ENCODE measurements around the gene NR4A3. TPM values are rescaled to one million over a fixed set of nuclear protein-coding genes. Genes with fewer than 3 reads are reported as not detected.

NR4A3 gene
- total RNA-seq, 4 donors from 2014 or later = 0.54 to 2.5 (median 1.0) TPM; not detected in 1

DNA sequence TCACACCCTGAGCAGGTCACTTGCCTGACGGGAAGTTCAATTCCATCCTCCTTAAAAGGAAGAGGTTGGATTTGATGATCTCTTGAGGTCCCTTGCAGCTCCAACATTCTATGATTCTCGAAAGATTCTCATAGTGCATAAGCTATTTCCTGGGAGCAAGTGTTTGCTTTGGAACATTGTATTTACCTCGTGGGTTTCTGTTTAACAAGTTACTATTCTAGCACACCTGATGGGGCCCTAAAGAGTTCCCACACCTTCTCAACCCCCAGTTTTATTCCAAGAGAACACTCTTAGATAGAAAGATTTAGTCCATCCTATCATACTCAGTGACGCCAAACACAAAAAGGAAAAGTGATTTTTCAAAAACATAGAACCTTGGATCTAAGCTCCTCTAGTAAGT lies 23.4 kb downstream of the NR4A3 start:
- TF ChIP-seq, protein P1, sequence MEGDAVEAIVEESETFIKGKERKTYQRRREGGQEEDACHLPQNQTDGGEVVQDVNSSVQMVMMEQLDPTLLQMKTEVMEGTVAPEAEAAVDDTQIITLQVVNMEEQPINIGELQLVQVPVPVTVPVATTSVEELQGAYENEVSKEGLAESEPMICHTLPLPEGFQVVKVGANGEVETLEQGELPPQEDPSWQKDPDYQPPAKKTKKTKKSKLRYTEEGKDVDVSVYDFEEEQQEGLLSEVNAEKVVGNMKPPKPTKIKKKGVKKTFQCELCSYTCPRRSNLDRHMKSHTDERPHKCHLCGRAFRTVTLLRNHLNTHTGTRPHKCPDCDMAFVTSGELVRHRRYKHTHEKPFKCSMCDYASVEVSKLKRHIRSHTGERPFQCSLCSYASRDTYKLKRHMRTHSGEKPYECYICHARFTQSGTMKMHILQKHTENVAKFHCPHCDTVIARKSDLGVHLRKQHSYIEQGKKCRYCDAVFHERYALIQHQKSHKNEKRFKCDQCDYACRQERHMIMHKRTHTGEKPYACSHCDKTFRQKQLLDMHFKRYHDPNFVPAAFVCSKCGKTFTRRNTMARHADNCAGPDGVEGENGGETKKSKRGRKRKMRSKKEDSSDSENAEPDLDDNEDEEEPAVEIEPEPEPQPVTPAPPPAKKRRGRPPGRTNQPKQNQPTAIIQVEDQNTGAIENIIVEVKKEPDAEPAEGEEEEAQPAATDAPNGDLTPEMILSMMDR (IDR thresholded peaks at IDR 0.05) = no peak
- no peak for TF ChIP-seq POLR2A (IDR thresholded peaks at IDR 0.05)
- Histone ChIP-seq H3K27ac (no peak overlapping the region), H3K27me3 (no peaks in the 10 kb centered on the region)

DNA sequence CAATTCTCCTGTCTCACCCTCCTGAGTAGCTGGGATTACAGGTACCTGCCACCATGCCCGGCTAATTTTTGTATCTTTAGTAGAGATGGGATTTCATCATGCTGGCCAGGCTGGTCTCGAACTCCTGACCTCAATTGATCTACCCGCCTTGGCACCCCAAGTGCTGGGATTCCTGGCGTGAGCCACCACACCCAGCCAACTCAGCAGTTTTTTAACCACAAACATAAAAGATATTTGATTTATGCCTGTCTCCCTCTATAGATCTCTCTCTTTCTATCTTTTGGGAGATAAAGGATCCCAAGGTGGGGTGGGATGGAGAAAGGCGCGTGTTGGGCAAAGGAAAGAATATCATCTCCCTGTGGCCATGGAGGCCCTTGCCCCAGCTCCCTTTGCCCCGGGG lies 26.8 kb downstream of the NR4A3 start:
- Histone ChIP-seq H3K4me1 (peaks cover 0 to 9% (median 0%) of the 10 kb centered on the region in 4 donors), H3K27me3 (no peaks in the 10 kb centered on the region), H3K27ac (no peak overlapping the region), H3K4me3 (no peak overlapping the region), H3K9me3 (no peaks in the 10 kb centered on the region), H3K36me3 (no peaks in the 10 kb centered on the region)
- no peak for DNase-seq
- TF ChIP-seq POLR2A (IDR thresholded peaks at IDR 0.05) = no peak
- TF ChIP-seq, protein P1 (IDR thresholded peaks at IDR 0.05) = no peak

More for the DNA sequence above, 23.4 kb downstream of the NR4A3 start:
- no peak for DNase-seq
- Histone ChIP-seq H3K36me3 (no peaks in the 10 kb centered on the region), H3K4me1 (no peaks in the 10 kb centered on the region), H3K9me3 (no peaks in the 10 kb centered on the region), H3K4me3 (no peak overlapping the region)

DNA sequence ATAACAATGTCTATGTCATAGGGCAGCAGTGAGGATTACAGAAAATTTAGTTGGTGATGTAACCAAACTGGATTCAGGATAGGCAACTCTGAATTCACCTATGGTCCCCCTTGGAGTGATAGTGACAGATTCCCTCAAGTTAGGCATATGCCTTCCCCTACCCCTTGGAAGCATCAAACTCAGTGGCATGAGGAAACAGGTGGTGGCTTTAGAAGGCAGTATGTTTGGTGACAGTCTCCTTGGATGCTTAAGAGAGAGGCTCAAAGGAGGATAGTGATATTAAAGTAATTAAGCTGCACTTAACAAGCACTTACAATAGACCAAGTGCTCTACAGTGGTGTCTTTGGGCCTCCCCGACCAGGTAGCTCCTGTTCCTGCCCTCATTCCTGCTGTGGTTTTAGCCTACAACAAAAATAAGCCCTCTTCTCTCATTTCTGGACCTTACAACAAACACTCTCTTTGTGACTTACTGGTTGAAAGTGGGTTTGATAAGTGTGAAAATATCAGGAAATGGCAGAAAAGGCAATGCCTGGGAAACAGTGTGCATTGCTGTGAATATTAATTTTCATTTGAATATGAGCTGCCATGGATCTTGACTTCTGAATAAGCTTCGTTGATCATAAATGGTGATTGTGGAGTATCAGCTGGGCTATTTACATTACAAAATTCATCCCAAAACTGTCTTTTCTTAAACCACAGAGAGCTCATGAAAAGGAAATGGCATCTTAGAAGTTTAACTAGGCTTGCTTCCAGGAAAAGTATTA lies 29.2 kb downstream of the NR4A3 start:
- H3K27ac ChIP-seq = no peak overlapping the region
- DNase-seq = no peak
- peaks cover 0 to 9% (median 0%) of the 10 kb centered on the region in 4 donors for H3K4me1 ChIP-seq
- H3K9me3 ChIP-seq = no peaks in the 10 kb centered on the region
- H3K27me3 ChIP-seq = no peaks in the 10 kb centered on the region
- TF ChIP-seq POLR2A (IDR thresholded peaks at IDR 0.05) = no peak
- TF ChIP-seq, protein P1 (IDR thresholded peaks at IDR 0.05) = no peak
- no peak overlapping the region for H3K4me3 ChIP-seq
- no peaks in the 10 kb centered on the region for H3K36me3 ChIP-seq

DNA sequence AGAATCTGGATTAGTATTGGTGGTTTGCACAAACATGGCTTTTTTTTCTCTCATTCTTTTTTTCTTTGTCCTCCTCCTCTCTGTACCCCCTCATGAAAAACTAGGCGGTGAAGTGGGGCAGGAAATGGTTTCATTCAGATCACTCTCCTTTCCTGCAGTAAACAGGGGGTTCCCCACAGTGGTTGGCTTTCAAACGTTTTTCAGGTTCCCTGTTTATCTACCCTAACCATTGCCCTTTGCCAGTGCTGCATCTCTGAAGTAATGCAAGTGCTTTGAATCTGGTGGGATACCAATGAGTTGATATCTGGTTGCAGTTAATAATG lies 29.8 kb downstream of the NR4A3 start:
- peak in 2 of 3 donors; percentile 61 to 66 for DNase-seq
- TF ChIP-seq, protein P1 (IDR thresholded peaks at IDR 0.05) = no peak
- no peak for TF ChIP-seq POLR2A (IDR thresholded peaks at IDR 0.05)
- H3K36me3 ChIP-seq = no peaks in the 10 kb centered on the region

DNA sequence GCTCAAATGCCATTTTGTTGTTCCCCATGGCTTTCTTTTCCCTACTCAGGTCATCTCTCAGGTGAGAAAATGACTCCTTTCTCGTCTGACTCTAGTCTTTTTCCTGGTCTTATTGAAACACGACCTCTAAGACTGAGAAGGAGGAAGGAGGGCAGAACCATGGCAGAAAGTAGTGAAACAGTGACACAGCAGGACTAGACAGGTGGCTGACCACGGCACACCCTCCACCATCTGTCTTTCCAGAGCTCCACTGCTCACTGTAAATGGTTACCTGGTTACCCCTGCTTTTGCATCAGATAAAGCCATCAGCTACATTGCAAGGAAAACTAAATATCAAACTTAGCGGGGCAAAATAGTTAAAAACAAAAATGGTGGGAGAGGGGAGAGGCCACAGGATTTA lies 30.9 kb downstream of the NR4A3 start:
- no peak for TF ChIP-seq POLR2A (IDR thresholded peaks at IDR 0.05)
- TF ChIP-seq, protein P1 (IDR thresholded peaks at IDR 0.05) = no peak
- no peaks in the 10 kb centered on the region for H3K36me3 ChIP-seq

More for the DNA sequence above, 29.8 kb downstream of the NR4A3 start:
- H3K4me1 ChIP-seq = peaks cover 0 to 9% (median 0%) of the 10 kb centered on the region in 4 donors
- H3K9me3 ChIP-seq = no peaks in the 10 kb centered on the region
- H3K4me3 ChIP-seq = no peak overlapping the region
- no peak overlapping the region for H3K27ac ChIP-seq
- H3K27me3 ChIP-seq = no peaks in the 10 kb centered on the region

More for the DNA sequence above, 30.9 kb downstream of the NR4A3 start:
- no peaks in the 10 kb centered on the region for H3K27me3 ChIP-seq
- DNase-seq = no peak
- H3K27ac ChIP-seq = no peak overlapping the region
- H3K9me3 ChIP-seq = no peaks in the 10 kb centered on the region
- peaks cover 0 to 9% (median 0%) of the 10 kb centered on the region in 4 donors for H3K4me1 ChIP-seq
- no peak overlapping the region for H3K4me3 ChIP-seq

Data from Peyer's patch (tissue), 4 donors.